GM13976 (cell line): ENCODE results near the gene CNN2.

Experiments
- DNase-seq: peaks from one replicate; pipeline ENCODE4 v3.0.0; 2012; ENCODE audit warnings: low spot score
- CTCF ChIP-seq: IDR thresholded peaks from 2 replicates; pipeline ENCODE4 v1.5.1; 2012; ENCODE audit warnings: borderline replicate concordance, mild to moderate bottlenecking; ENCODE audit not compliant: insufficient read depth; ENCODE audit errors: extremely low read depth, missing control alignments, control extremely low read depth
- in situ Hi-C: fragments of 300-500 bp; cut with MboI; formaldehyde crosslinking; loops from one replicate; pipeline ENCODE4 v1.12.0; 2022; ENCODE audit warnings: low sequenced_read_pairs, mixed read lengths, inconsistent platforms; ENCODE audit not compliant: unreplicated experiment

The CNN2 gene

DNA sequence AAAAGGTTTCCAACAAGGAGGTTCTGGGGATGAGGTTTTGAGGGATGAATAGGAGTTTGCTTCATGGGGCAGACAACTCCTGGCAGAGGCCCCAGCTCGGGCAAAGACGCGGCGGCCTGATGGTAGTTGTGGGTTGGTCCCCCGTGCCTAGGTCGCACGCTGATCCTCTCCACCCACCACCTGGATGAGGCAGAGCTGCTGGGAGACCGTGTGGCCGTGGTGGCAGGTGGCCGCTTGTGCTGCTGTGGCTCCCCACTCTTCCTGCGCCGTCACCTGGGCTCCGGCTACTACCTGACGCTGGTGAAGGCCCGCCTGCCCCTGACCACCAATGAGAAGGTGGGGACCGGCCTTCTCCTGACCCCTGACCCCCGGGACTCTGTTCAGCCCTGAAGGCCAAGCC, 25.4 kb downstream of the CNN2 start:
- TF ChIP-seq CTCF = no peak
- DNase-seq = no peak
- in situ Hi-C loops = no loop called here

- in situ Hi-C loops = no loop called here
Measured at GRCh38 chr19:1052349-1052975, 26.1 kb downstream of the CNN2 start.

GRCh38 chr19:1053176-1054101, 27.0 kb downstream of the CNN2 start:
- TF ChIP-seq CTCF = no peak
- in situ Hi-C loops = no loop called here
- DNase-seq = no peak

More at GRCh38 chr19:1052349-1052975, 26.1 kb downstream of the CNN2 start:
- no peak for TF ChIP-seq CTCF
- DNase-seq = no peak

- in situ Hi-C loops = no loop called here
- TF ChIP-seq CTCF = no peak
- DNase-seq = no peak
Measured at GRCh38 chr19:1054102-1055027, 28.0 kb downstream of the CNN2 start.

DNA sequence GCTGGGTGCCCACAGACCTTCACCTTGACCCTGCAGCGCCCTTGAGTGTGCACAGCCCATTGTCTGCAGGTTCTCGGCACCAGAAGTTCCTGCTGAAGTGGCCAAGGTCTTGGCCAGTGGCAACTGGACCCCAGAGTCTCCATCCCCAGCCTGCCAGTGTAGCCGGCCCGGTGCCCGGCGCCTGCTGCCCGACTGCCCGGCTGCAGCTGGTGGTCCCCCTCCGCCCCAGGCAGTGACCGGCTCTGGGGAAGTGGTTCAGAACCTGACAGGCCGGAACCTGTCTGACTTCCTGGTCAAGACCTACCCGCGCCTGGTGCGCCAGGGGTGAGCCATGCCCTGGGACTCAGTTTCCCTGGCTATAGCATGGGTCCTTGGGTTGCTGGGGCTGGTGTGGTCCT, 28.6 kb downstream of the CNN2 start:
- TF ChIP-seq CTCF = no peak
- no peak for DNase-seq
- in situ Hi-C loops = no loop called here
